Measurements from ENCODE around the gene CBY2. TPM values are rescaled to one million over a fixed set of nuclear protein-coding genes. Genes with fewer than 3 reads are reported as not detected.

The CBY2 gene
- total and polyA plus RNA-seq, 2 of the 4 experiments (the other 2 are of a cell fraction), result not detected

DNA sequence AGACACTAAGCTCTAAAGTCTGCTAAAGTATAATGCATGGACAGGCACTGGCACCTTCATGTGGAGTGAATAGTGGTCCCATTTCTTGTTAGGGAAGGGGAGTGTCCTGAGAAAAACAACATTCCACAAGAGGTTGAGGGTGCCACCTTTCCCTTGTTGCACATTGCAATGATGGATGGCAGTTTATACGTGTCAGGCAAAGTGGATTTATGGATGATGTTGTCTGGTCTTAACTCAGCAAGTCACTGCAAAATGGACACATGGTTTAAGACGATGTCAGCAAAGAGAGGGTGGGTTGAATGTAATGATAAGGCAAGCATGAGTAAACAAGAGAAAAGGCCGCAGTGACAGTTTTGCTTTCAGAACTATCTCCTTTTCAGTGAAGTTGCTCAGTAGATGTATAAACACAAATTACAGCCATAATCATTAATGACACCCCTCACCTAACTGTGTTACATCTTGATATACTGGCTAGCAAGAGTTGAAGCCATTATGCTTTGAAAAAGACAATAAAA, 19.6 kb upstream of the CBY2 start:
- Histone ChIP-seq H3K56ac (ENCODE audit: extremely low read depth, insufficient read depth, low read length) (no peak overlapping the region), H3K79me1 (ENCODE audit: low read depth in 1 of 2, low read length in 2 of 2) (no peaks in the 10 kb centered on the region), H2AK5ac (ENCODE audit: low read depth, low read length) (no peak overlapping the region), H4K20me1 (ENCODE audit: insufficient read depth, low read length) (no peaks in the 10 kb centered on the region), H2BK120ac (ENCODE audit: low read depth, low read length) (no peak overlapping the region), H2BK5ac (ENCODE audit: low read depth, low read length, poor library complexity, severe bottlenecking) (no peak overlapping the region), H3K9me1 (ENCODE audit: insufficient read depth, low read length) (no peaks in the 10 kb centered on the region), H3K36me3 (ENCODE audit: control insufficient read depth, insufficient read depth, low read length) (no peaks in the 10 kb centered on the region), H3K23ac (ENCODE audit: low read depth, low read length) (no peak overlapping the region), H3K27ac (ENCODE audit: insufficient read depth, low read length) (no peak overlapping the region), H3K4ac (ENCODE audit: low read depth, low read length) (no peak overlapping the region), H3K4me2 (ENCODE audit: low read depth, low read length) (no peak overlapping the region), H3K9me3 (ENCODE audit: control insufficient read depth, insufficient read depth, low read length) (no peaks in the 10 kb centered on the region), H2BK20ac (ENCODE audit: low read depth, low read length) (no peak overlapping the region), H3K9ac (ENCODE audit: low read depth, low read length) (no peak overlapping the region), H3K14ac (replicated peaks; ENCODE audit: low read depth, low read length) (no peak overlapping the region), H3K18ac (ENCODE audit: low read depth, low read length) (no peak overlapping the region), H2AFZ (replicated peaks; ENCODE audit: low read length, poor library complexity) (no peak overlapping the region), H3K4me3 (ENCODE audit: insufficient read depth, low read depth, low read length) (no peak overlapping the region), H3K4me1 (ENCODE audit: control insufficient read depth, insufficient read depth, low read length) (no peaks in the 10 kb centered on the region), H4K5ac (ENCODE audit: low read depth, low read length) (no peak overlapping the region), H2AK9ac (replicated peaks; ENCODE audit: low read depth, low read length, poor library complexity) (no peak overlapping the region), H4K8ac (ENCODE audit: low read depth in 2 of 2, low read length in 2 of 2) (no peak overlapping the region), H2BK15ac (ENCODE audit: low read depth, low read length) (no peak overlapping the region), H3K27me3 (ENCODE audit: control insufficient read depth, insufficient read depth, low read length) (peaks cover 4% of the 10 kb centered on the region), H4K91ac (ENCODE audit: insufficient read depth, low read depth, low read length) (no peak overlapping the region)
- DNase-seq, result no peak
- no CpG with 5 or more reads among the region's 3 CpGs for WGBS, 2 experiments (ENCODE audit: extremely low coverage in 2 of 2, insufficient read length in 1 of 2)
- ChIA-PET CTCF (no interaction called here), POLR2A (ENCODE audit: unreplicated experiment) (no interaction called here)
- ATAC-seq (ENCODE audit: low read depth), result no peak
- TF ChIP-seq NFE2L2 (IDR thresholded peaks at IDR 0.05; ENCODE audit: low read depth, low read length), result no peak
- no peak for TF ChIP-seq SMC3 (IDR thresholded peaks at IDR 0.05; ENCODE audit: low read depth, low read length)
- TF ChIP-seq BHLHE40 (IDR thresholded peaks at IDR 0.05; ENCODE audit: low read depth, low read length), result no peak
- TF ChIP-seq MAZ (IDR thresholded peaks at IDR 0.05; ENCODE audit: borderline replicate concordance, low read depth, low read length), result no peak
- TF ChIP-seq RFX5 (IDR thresholded peaks at IDR 0.05; ENCODE audit: low read depth, low read length), result no peak
- TF ChIP-seq RCOR1 (IDR thresholded peaks at IDR 0.05; ENCODE audit: insufficient replicate concordance, low read length), result no peak
- TF ChIP-seq, protein P1, sequence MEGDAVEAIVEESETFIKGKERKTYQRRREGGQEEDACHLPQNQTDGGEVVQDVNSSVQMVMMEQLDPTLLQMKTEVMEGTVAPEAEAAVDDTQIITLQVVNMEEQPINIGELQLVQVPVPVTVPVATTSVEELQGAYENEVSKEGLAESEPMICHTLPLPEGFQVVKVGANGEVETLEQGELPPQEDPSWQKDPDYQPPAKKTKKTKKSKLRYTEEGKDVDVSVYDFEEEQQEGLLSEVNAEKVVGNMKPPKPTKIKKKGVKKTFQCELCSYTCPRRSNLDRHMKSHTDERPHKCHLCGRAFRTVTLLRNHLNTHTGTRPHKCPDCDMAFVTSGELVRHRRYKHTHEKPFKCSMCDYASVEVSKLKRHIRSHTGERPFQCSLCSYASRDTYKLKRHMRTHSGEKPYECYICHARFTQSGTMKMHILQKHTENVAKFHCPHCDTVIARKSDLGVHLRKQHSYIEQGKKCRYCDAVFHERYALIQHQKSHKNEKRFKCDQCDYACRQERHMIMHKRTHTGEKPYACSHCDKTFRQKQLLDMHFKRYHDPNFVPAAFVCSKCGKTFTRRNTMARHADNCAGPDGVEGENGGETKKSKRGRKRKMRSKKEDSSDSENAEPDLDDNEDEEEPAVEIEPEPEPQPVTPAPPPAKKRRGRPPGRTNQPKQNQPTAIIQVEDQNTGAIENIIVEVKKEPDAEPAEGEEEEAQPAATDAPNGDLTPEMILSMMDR (conservative IDR thresholded peaks at IDR 0.05; ENCODE audit: low read depth, low read length), result no peak
- TF ChIP-seq FOS (IDR thresholded peaks at IDR 0.05; ENCODE audit: low read depth, low read length), result no peak
- TF ChIP-seq MXI1 (IDR thresholded peaks at IDR 0.05; ENCODE audit: borderline replicate concordance, low read depth, low read length), result no peak
- TF ChIP-seq, protein P2, sequence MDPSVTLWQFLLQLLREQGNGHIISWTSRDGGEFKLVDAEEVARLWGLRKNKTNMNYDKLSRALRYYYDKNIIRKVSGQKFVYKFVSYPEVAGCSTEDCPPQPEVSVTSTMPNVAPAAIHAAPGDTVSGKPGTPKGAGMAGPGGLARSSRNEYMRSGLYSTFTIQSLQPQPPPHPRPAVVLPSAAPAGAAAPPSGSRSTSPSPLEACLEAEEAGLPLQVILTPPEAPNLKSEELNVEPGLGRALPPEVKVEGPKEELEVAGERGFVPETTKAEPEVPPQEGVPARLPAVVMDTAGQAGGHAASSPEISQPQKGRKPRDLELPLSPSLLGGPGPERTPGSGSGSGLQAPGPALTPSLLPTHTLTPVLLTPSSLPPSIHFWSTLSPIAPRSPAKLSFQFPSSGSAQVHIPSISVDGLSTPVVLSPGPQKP (IDR thresholded peaks at IDR 0.05; ENCODE audit: borderline replicate concordance, low read depth, low read length), result no peak
- TF ChIP-seq MAFK (IDR thresholded peaks at IDR 0.05; ENCODE audit: low read depth, low read length), result no peak
- TF ChIP-seq, protein P3, sequence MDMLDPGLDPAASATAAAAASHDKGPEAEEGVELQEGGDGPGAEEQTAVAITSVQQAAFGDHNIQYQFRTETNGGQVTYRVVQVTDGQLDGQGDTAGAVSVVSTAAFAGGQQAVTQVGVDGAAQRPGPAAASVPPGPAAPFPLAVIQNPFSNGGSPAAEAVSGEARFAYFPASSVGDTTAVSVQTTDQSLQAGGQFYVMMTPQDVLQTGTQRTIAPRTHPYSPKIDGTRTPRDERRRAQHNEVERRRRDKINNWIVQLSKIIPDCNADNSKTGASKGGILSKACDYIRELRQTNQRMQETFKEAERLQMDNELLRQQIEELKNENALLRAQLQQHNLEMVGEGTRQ (IDR thresholded peaks at IDR 0.05; ENCODE audit: low read depth, low read length), result no peak
- no peak for TF ChIP-seq CEBPB (IDR thresholded peaks at IDR 0.05; ENCODE audit: low read depth, low read length)
- no peak for TF ChIP-seq CHD1 (IDR thresholded peaks at IDR 0.05; ENCODE audit: low read depth, low read length)
- TF ChIP-seq RAD21 (IDR thresholded peaks at IDR 0.05; ENCODE audit: low read length), result no peak
- TF ChIP-seq POLR2A (IDR thresholded peaks at IDR 0.05; ENCODE audit: low read depth, low read length), result no peak
- intact Hi-C loops (cut with micrococcal nuclease) (no loop called here), dilution Hi-C loops (cut with HindIII; ENCODE audit: low sequenced_read_pairs, unreplicated experiment) (no loop called here), in situ Hi-C loops (cut with MboI; ENCODE audit: low sequenced_read_pairs) (no loop called here)
- BruUV-seq (replicated peaks), result no TSS peak

Data from IMR-90 (cell line).